CD14-positive monocyte (primary cell): ENCODE measurements around the gene FHIT. TPM values are rescaled to one million over a fixed set of nuclear protein-coding genes. Genes with fewer than 3 reads are reported as not detected.

ENCODE experiments used
- DNase-seq, 3 donors: peaks; one replicate each; pipeline ENCODE4 v3.0.0-alpha.2; 2011 to 2022
- H2AFZ ChIP-seq: 2 replicates; pipeline ENCODE4 v1.6.0; 2012; ENCODE audit warnings: mild to moderate bottlenecking, low read depth, low read length, inconsistent platforms; ENCODE audit not compliant: insufficient read depth, poor library complexity, severe bottlenecking
- H3K27ac ChIP-seq, 2 donors: 1 replicate in 1 of 2; 2 replicates in 1 of 2; pipeline ENCODE4 v1.5.1; 2012 to 2013; ENCODE audit warnings: low read length in 2 of 2, control low read depth in 1 of 2, inconsistent platforms in 1 of 2, low read depth in 1 of 2, mild to moderate bottlenecking in 1 of 2
- H3K27me3 ChIP-seq, 2 donors: one replicate each; pipeline versions ENCODE4 v1.6.0 to v1.6.1; 2011 to 2013; ENCODE audit warnings: low read length in 2 of 2; ENCODE audit not compliant: control insufficient read depth in 2 of 2, insufficient read depth in 2 of 2
- H3K36me3 ChIP-seq, 2 donors: replicated peaks in 1 of 2; 1 replicate in 1 of 2; 2 replicates in 1 of 2; pipeline versions ENCODE4 v1.5.1 to v1.6.1; 2012 to 2013; ENCODE audit warnings: low read length in 2 of 2, control low read depth in 1 of 2, inconsistent platforms in 1 of 2, mild to moderate bottlenecking in 1 of 2; ENCODE audit not compliant: insufficient read depth in 2 of 2, control insufficient read depth in 1 of 2
- H3K4me1 ChIP-seq, 2 donors: 1 replicate in 1 of 2; 2 replicates in 1 of 2; pipeline versions ENCODE4 v1.5.1 to v1.6.1; 2012 to 2013; ENCODE audit warnings: low read length in 2 of 2, control low read depth in 1 of 2, inconsistent platforms in 1 of 2, mild to moderate bottlenecking in 1 of 2, moderate library complexity in 1 of 2; ENCODE audit not compliant: insufficient read depth in 2 of 2, control insufficient read depth in 1 of 2
- H3K4me2 ChIP-seq: replicated peaks from 2 replicates; pipeline ENCODE3; 2012; ENCODE audit warnings: low read length, moderate library complexity, mild to moderate bottlenecking; ENCODE audit not compliant: poor library complexity, severe bottlenecking; ENCODE audit errors: extremely low read depth
- H3K4me3 ChIP-seq, 3 experiments: fragments of 200-600 bp in 1 of 3; sonication (generic) in 1 of 3; replicated peaks in 1 of 3; 1 replicate in 2 of 3; 2 replicates in 1 of 3; pipeline ENCODE4 v1.5.1; 2011 to 2013; ENCODE audit warnings: low read length in 3 of 3, mild to moderate bottlenecking in 3 of 3, control low read depth in 2 of 3, low read depth in 2 of 3, inconsistent platforms in 1 of 3, moderate library complexity in 1 of 3
- H3K79me2 ChIP-seq: 2 replicates; pipeline ENCODE4 v1.6.0; 2012; ENCODE audit warnings: mild to moderate bottlenecking, control low read depth, inconsistent platforms, low read length, moderate library complexity; ENCODE audit not compliant: insufficient read depth
- H3K9ac ChIP-seq: 2 replicates; pipeline ENCODE4 v1.6.0; 2017; ENCODE audit warnings: low read length, mild to moderate bottlenecking; ENCODE audit not compliant: insufficient read depth, poor library complexity, severe bottlenecking
- H3K9me3 ChIP-seq, 2 donors: replicated peaks in 1 of 2; 1 replicate in 1 of 2; 2 replicates in 1 of 2; pipeline versions ENCODE4 v1.5.1 to v1.6.1; 2012 to 2013; ENCODE audit warnings: low read length in 2 of 2, control low read depth in 1 of 2; ENCODE audit not compliant: control insufficient read depth in 1 of 2, insufficient read depth in 1 of 2
- H4K20me1 ChIP-seq: 2 replicates; pipeline ENCODE4 v1.6.0; 2012; ENCODE audit warnings: mild to moderate bottlenecking, low read length, control low read depth, moderate library complexity; ENCODE audit not compliant: insufficient read depth
- H3K27ac Mint-ChIP-seq, 7 donors: one replicate each; pipeline ENCODE4 v1.8.0; 2020; ENCODE audit warnings: mild to moderate bottlenecking in 7 of 7, mixed read lengths in 7 of 7, moderate library complexity in 6 of 7, inconsistent platforms in 2 of 7
- H3K27me3 Mint-ChIP-seq, 3 donors: one replicate each; pipeline ENCODE4 v1.8.0; 2021 to 2022; ENCODE audit warnings: low read depth in 3 of 3, mild to moderate bottlenecking in 3 of 3, mixed read lengths in 3 of 3, moderate library complexity in 3 of 3, inconsistent platforms in 1 of 3
- H3K36me3 Mint-ChIP-seq, 2 donors: one replicate each; pipeline ENCODE4 v1.8.0; 2020; ENCODE audit warnings: mixed read lengths in 2 of 2, inconsistent platforms in 1 of 2, mild to moderate bottlenecking in 1 of 2
- H3K4me1 Mint-ChIP-seq: one replicate; pipeline ENCODE4 v1.8.0; 2020; ENCODE audit warnings: mild to moderate bottlenecking, mixed read lengths
- H3K4me3 Mint-ChIP-seq, 2 donors: one replicate each; pipeline ENCODE4 v1.8.0; 2020; ENCODE audit warnings: mild to moderate bottlenecking in 2 of 2, mixed read lengths in 2 of 2, moderate library complexity in 1 of 2
- H3K9me3 Mint-ChIP-seq, 7 donors: one replicate each; pipeline ENCODE4 v1.8.0; 2020 to 2022; ENCODE audit warnings: mixed read lengths in 7 of 7, mild to moderate bottlenecking in 6 of 7, moderate library complexity in 6 of 7, inconsistent platforms in 2 of 7
- WGBS: methylation state at CpG from one replicate; pipeline ENCODE4 v1.1.5; 2013; ENCODE audit warnings: missing lambda C conversion rate; ENCODE audit not compliant: insufficient coverage; 5-methylcytosine and 5-hydroxymethylcytosine counted together
- intact Hi-C, 2 donors: fragments of 100-400 bp; cut with micrococcal nuclease; formaldehyde crosslinking; loops; one replicate each; pipeline versions ENCODE4 v1.15.0 to v1.15.1; 2023
- polyA plus RNA-seq, 3 donors: library from polyadenylated mRNA; depleted of rRNA in 1 of 3; unstranded in 2 of 3; stranded (reverse) in 1 of 3; fragments of 300-500 nt in 2 of 3; fragments of >200 nt in 1 of 3; fragmentation: Illumina TruSeq in 2 of 3; gene quantifications; 1 replicate in 2 of 3; 2 replicates in 1 of 3; pipeline ENCODE4 v1.2.3, GENCODE V29; 2012 to 2021
- TF ChIP-seq, protein P1 (sequence below): fragments of 200-600 bp; IDR thresholded peaks from one replicate; pipeline ENCODE4 v1.8.0; 2022; ENCODE audit warnings: antibody characterized with exemption, mild to moderate bottlenecking

The FHIT gene
- polyA plus RNA-seq, 3 donors, result 1.7 to 3.4 (median 3.2) TPM

DNA sequence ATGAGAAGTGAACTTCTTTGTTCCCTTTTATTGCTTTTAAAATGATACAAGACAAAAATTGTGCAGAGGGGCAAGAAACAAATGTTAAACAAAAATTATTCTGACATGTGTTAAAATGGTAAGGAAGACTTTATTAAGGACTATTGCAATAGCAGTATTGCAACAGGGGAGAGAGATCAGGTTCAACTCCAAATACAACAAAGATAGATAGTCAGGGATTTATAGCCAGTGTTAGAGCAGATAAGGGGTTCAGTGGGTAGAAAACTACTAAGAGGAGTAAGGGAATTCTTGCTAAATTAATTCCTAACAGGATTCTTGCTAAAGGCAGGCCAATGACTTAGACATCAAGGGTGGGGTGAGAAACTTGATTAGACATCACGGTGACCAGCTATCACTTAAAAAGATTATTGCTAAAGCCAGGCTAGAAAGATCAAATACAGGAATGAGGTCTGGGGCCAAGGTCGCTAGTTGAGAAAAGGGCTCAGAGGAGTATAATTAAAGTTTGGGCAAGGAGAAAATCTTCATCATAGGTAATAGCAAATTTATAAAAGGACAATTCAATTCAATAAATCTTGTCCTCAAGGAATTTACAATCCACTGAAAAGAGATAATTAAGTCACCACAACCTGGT is 81.5 kb downstream of the FHIT start:
- no CpG with 5 or more reads among the region's 2 CpGs for WGBS
- no peak overlapping the region for H3K4me3 Mint-ChIP-seq
- H3K4me1 Mint-ChIP-seq, result no peaks in the 10 kb centered on the region
- Histone ChIP-seq H3K4me2 (no peak overlapping the region), H3K79me2 (no peaks in the 10 kb centered on the region), H4K20me1 (no peaks in the 10 kb centered on the region), H3K4me3 (no peak overlapping the region), H3K27ac (no peak overlapping the region), H3K36me3 (no peaks in the 10 kb centered on the region), H3K9me3 (peaks cover 0 to 3% of the 10 kb centered on the region in 2 donors), H3K27me3 (no peaks in the 10 kb centered on the region), H3K9ac (no peak overlapping the region), H3K4me1 (no peaks in the 10 kb centered on the region), H2AFZ (no peak overlapping the region)
- H3K36me3 Mint-ChIP-seq, result peaks cover 3 to 6% of the 10 kb centered on the region in 2 donors
- H3K9me3 Mint-ChIP-seq, result peaks cover 0 to 11% (median 8%) of the 10 kb centered on the region in 7 donors
- no peak overlapping the region for H3K27ac Mint-ChIP-seq
- intact Hi-C loops, result no loop called here
- H3K27me3 Mint-ChIP-seq, result no peaks in the 10 kb centered on the region
- TF ChIP-seq, protein P1, sequence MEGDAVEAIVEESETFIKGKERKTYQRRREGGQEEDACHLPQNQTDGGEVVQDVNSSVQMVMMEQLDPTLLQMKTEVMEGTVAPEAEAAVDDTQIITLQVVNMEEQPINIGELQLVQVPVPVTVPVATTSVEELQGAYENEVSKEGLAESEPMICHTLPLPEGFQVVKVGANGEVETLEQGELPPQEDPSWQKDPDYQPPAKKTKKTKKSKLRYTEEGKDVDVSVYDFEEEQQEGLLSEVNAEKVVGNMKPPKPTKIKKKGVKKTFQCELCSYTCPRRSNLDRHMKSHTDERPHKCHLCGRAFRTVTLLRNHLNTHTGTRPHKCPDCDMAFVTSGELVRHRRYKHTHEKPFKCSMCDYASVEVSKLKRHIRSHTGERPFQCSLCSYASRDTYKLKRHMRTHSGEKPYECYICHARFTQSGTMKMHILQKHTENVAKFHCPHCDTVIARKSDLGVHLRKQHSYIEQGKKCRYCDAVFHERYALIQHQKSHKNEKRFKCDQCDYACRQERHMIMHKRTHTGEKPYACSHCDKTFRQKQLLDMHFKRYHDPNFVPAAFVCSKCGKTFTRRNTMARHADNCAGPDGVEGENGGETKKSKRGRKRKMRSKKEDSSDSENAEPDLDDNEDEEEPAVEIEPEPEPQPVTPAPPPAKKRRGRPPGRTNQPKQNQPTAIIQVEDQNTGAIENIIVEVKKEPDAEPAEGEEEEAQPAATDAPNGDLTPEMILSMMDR, result no peak
- no peak for DNase-seq

DNA sequence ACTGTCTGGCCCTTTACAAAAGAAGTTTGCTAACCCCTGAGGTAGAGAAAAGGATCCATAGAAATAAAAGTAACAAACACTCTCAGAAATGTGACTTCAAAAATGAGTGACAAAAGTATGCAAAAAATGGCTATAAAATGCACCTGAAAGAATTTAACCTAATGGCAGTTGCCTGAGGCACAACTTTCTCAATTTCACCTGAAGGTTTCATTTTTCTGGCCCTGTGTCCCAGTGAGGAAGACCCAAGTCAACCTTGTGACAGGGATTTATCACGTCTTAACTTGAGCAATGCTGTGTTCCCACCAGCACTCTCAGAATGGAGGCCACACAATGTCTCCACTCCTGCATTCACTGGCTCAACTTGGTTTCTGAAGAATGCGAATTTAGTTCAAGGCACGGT is 83.0 kb downstream of the FHIT start:
- H3K9me3 Mint-ChIP-seq, result peaks cover 0 to 11% (median 8%) of the 10 kb centered on the region in 7 donors
- Histone ChIP-seq H4K20me1 (no peaks in the 10 kb centered on the region), H3K4me1 (no peaks in the 10 kb centered on the region), H3K27ac (no peak overlapping the region), H3K9me3 (peaks cover 0 to 3% of the 10 kb centered on the region in 2 donors), H3K27me3 (no peaks in the 10 kb centered on the region), H2AFZ (no peak overlapping the region), H3K4me2 (no peak overlapping the region), H3K36me3 (no peaks in the 10 kb centered on the region), H3K9ac (no peak overlapping the region), H3K4me3 (no peak overlapping the region), H3K79me2 (no peaks in the 10 kb centered on the region)
- no peaks in the 10 kb centered on the region for H3K4me1 Mint-ChIP-seq
- 100% methylated on average over 3 of the region's 3 CpGs for WGBS
- no peaks in the 10 kb centered on the region for H3K27me3 Mint-ChIP-seq
- TF ChIP-seq, protein P1, result no peak
- no peak overlapping the region for H3K27ac Mint-ChIP-seq
- no peak overlapping the region for H3K4me3 Mint-ChIP-seq
- peaks cover 3 to 6% of the 10 kb centered on the region in 2 donors for H3K36me3 Mint-ChIP-seq
- DNase-seq, result no peak
- intact Hi-C loops, result no loop called here
